ENCODE data around the gene STIP1. TPM values are rescaled to one million over a fixed set of nuclear protein-coding genes. Genes with fewer than 3 reads are reported as not detected.
A peak's percentile ranks its signal among the peaks of the same experiment; 100 is the strongest.

STIP1 gene
- total RNA-seq, 1 experiment from 2014 or later = 338 TPM

- H3K18ac ChIP-seq (ENCODE audit: insufficient read length, low read depth, low read length) = no peak overlapping the region
- H3K23ac ChIP-seq (ENCODE audit: insufficient read length, low read depth, low read length) = no peak overlapping the region
- DNase-seq = no peak
- no peak overlapping the region for H2BK15ac ChIP-seq (ENCODE audit: low read depth, low read length)
- H4K91ac ChIP-seq (ENCODE audit: insufficient read length, low read depth, low read length) = no peak overlapping the region
- TF ChIP-seq CTCF (conservative IDR thresholded peaks at IDR 0.05) = no peak
- peaks cover 0 to 15% (median 14%) of the 10 kb centered on the region in 3 experiments; a peak in 4 of 7 replicates for H3K36me3 Mint-ChIP-seq (ENCODE audit: insufficient read depth in 1 of 3, low read depth in 3 of 3)
- H2BK120ac ChIP-seq (ENCODE audit: low read depth, low read length, poor library complexity, severe bottlenecking) = no peak overlapping the region
- no peak overlapping the region for H4K8ac ChIP-seq (replicated peaks; ENCODE audit: insufficient read length, low read depth, low read length)
- no peak overlapping the region for H3K27ac ChIP-seq (ENCODE audit: insufficient read length, low read depth, low read length)
- H3K9me3 ChIP-seq (ENCODE audit: control insufficient read depth, low read depth, low read length) = no peaks in the 10 kb centered on the region
- peak overlapping the region; percentile 50 for H3K4me2 ChIP-seq (ENCODE audit: insufficient read depth, insufficient read length, low read length)
- H3K56ac ChIP-seq (ENCODE audit: insufficient read length, low read depth, low read length) = no peak overlapping the region
- H2BK5ac ChIP-seq (ENCODE audit: insufficient read length, low read length) = no peak overlapping the region
- H3K79me2 ChIP-seq (ENCODE audit: insufficient read depth, low read length) = no peaks in the 10 kb centered on the region
- no peaks in the 10 kb centered on the region for H3K27me3 ChIP-seq (ENCODE audit: insufficient read depth, low read length)
- no peaks in the 10 kb centered on the region for H3K27me3 Mint-ChIP-seq (ENCODE audit: low read depth)
- H3K9ac ChIP-seq (ENCODE audit: extremely low read depth, insufficient read length, low read length) = no peak overlapping the region
- H2BK12ac ChIP-seq (ENCODE audit: insufficient read length, low read depth, low read length) = no peak overlapping the region
- peak overlapping the region; percentile 80 to 91 for H3K4me3 Mint-ChIP-seq
- H3K23me2 ChIP-seq (ENCODE audit: insufficient read length, low read depth, low read length, poor library complexity, severe bottlenecking) = peaks cover 17% of the 10 kb centered on the region
- H3T11ph ChIP-seq (ENCODE audit: low read length) = no peak overlapping the region
- peak overlapping the region; percentile 47 to 70 (median 55); a peak in 4 of 7 replicates for H3K27ac Mint-ChIP-seq
- H2BK20ac ChIP-seq (ENCODE audit: low read depth, low read length, poor library complexity, severe bottlenecking) = no peak overlapping the region
- no CpG with 5 or more reads among the region's 22 CpGs for WGBS (ENCODE audit: extremely low coverage, insufficient read length, low lambda C conversion rate)
- H3K14ac ChIP-seq (ENCODE audit: insufficient read depth, low read length) = no peak overlapping the region; the same call in 1 of the 2 replicates
- 0 out of 2 replicates have a peak, but pooled peaks cover 3% of the 10 kb centered on the region for H3K4me1 ChIP-seq (ENCODE audit: insufficient read depth, low read length)
- H3K4me1 Mint-ChIP-seq = peaks cover 20 to 23% of the 10 kb centered on the region in 2 experiments
- no peak overlapping the region for H4K5ac ChIP-seq (ENCODE audit: insufficient read length, low read depth, low read length)
- H2AFZ ChIP-seq (ENCODE audit: low read length) = no peak overlapping the region
- H3K4ac ChIP-seq (ENCODE audit: low read depth, low read length) = no peak overlapping the region
- H3K9me3 Mint-ChIP-seq = no peaks in the 10 kb centered on the region
- no peaks in the 10 kb centered on the region for H4K20me1 ChIP-seq (ENCODE audit: control insufficient read depth, insufficient read depth, insufficient read length)
- no peaks in the 10 kb centered on the region for H3K79me1 ChIP-seq (ENCODE audit: insufficient read depth, low read depth, low read length, poor library complexity, severe bottlenecking)
- no peak overlapping the region for H2AK5ac ChIP-seq (ENCODE audit: insufficient read length, low read length)
Observed at GRCh38 chr11:64224891-64225607, 39.1 kb downstream of the STIP1 start.

All from H9 (cell line).